HG03095 (cell line): ENCODE results near the gene SCAMP3.

ENCODE experiments used
- ATAC-seq: cut with Tn5 transposase; IDR thresholded peaks from one replicate; pipeline ENCODE4 v1.9.1; 2021; ENCODE audit warnings: moderate library complexity; ENCODE audit not compliant: unreplicated experiment

SCAMP3 gene

DNA sequence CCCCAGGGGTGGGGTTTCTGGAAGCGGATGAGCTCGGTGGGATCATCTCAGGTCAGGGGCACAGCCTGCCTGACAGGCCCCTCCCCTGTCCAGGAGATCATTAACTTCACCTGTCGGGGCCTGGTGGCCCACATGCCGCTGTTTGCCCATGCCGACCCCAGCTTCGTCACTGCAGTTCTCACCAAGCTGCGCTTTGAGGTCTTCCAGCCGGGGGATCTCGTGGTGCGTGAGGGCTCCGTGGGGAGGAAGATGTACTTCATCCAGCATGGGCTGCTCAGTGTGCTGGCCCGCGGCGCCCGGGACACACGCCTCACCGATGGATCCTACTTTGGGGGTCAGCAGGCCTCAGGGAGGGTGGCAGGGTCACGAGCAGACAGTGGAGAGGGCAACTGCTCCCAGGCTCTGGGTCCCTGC lies 23.5 kb upstream of the SCAMP3 start:
- no peak for ATAC-seq

DNA sequence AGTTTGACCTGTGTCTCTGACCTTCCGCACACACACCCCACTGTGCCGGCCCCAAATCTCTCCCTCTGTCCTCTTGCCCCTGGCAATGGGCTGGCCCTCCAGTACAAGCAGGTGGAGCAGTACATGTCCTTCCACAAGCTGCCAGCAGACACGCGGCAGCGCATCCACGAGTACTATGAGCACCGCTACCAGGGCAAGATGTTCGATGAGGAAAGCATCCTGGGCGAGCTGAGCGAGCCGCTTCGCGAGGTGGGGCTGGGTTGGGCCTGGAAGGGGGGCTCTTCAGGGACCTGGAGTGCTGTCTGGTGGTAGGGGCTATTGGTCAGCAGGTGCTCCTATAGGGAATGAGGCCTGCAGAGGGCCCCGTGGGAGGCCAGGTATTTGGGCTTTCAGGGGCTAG lies 22.9 kb upstream of the SCAMP3 start:
- no peak for ATAC-seq

DNA sequence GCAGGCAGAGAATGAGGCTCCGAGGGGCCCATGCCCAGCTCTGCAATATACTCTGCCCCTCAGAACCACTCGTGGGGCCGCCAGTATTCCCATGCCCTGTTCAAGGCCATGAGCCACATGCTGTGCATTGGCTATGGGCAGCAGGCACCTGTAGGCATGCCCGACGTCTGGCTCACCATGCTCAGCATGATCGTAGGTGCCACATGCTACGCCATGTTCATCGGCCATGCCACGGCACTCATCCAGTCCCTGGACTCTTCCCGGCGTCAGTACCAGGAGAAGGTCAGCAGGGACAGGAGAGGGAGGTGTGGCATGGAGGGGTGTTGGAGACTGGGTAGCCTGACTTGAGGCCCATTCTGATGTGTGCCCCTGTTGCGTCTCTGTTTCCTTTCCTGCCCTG lies 22.3 kb upstream of the SCAMP3 start:
- no peak for ATAC-seq

DNA sequence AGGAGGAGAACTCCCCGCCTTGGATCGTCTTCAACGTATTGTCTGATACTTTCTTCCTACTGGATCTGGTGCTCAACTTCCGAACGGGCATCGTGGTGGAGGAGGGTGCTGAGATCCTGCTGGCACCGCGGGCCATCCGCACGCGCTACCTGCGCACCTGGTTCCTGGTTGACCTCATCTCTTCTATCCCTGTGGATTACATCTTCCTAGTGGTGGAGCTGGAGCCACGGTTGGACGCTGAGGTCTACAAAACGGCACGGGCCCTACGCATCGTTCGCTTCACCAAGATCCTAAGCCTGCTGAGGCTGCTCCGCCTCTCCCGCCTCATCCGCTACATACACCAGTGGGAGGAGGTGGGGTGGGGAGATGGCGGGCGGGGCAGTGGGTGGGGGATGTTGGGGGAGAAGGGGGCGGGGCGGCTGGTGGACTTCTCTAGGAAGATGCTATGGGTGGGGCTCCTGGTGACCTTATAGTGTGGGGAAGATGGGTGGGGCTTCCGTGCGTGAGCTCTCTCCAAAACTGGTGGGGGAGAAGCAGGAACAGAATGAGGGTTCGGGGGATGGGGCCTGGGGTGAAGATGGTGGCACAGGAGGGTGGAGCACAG lies 20.4 kb upstream of the SCAMP3 start:
- no peak for ATAC-seq

DNA sequence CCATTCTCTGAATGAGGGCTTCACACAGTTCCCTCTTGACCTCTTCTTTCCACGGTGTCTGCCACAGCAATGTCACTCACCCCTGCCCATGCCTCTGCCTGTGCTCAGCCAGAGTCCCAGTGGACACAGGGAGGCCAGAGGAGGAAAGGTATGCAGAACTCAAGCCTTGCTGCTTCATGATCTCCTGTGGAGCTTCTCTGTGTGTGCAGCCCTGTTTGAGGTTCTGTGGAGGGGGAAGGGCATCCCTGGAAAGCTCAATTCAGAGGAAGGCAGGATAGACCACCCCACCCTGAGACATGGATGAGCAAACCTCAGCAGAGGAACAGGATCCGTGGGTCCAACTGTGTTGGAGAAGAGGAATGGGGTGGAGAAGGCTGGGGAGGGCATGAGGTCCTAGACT lies 17.1 kb upstream of the SCAMP3 start:
- ATAC-seq, result no peak

DNA sequence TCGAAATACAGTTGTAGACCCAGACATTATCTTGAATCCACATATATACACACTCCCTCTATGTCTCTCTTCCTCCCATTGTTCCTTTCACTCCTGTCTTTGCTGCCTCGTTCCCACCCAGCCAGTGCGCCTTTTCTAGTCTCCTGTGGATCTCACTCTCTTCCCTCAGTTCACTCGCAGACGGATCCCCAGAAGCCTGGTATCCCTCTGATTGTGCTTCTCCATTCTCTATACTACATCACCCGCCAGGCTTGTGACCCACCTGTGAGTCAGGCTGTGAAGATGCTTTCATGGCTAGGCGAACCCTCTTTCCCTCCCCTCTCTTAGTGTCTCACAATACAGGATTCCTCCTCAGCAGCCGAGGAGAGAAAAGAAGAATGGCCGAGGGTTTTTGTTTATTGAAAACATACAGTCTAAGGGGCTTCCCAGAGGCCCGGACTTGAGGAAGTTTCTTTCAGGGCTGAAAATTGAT lies 16.6 kb upstream of the SCAMP3 start:
- ATAC-seq, result no peak

DNA sequence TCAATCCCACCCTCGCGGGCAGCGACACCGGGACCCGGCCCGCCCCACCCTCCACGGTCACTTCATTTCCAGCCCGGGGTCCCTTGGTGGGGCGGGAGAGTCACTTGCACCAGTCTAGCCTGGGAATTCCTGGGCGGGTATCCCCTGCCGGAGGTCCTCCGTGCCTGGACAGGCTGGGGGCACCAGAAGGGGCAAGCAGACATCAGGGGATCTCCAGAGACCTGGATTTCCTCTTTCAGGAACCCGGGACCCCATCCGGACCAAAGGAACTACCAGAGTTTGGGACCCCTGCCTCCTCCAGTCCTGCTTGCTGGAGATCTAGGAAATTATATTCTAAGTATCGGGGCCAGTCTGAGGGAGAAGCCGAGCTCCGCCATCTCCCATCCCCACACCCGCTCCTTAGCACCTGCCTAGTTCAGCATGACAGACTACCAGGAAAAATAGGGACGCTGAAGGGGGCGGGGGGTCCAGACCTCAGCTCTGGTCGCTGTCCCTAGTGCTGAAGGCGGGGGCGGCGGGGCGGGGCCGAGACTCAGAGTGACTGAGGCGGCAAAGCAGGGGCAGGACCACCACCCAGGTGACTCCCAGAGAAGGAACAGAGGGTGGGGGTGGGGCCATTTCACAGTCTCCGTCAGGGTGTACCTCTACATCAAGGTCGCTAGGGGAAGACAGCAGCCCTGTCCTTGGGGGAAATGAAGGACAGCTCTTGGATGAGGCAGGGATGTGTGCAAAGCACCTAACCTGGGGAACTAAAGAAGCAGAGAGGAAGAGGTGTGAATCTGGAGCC lies 15.9 kb upstream of the SCAMP3 start:
- ATAC-seq, result no peak

DNA sequence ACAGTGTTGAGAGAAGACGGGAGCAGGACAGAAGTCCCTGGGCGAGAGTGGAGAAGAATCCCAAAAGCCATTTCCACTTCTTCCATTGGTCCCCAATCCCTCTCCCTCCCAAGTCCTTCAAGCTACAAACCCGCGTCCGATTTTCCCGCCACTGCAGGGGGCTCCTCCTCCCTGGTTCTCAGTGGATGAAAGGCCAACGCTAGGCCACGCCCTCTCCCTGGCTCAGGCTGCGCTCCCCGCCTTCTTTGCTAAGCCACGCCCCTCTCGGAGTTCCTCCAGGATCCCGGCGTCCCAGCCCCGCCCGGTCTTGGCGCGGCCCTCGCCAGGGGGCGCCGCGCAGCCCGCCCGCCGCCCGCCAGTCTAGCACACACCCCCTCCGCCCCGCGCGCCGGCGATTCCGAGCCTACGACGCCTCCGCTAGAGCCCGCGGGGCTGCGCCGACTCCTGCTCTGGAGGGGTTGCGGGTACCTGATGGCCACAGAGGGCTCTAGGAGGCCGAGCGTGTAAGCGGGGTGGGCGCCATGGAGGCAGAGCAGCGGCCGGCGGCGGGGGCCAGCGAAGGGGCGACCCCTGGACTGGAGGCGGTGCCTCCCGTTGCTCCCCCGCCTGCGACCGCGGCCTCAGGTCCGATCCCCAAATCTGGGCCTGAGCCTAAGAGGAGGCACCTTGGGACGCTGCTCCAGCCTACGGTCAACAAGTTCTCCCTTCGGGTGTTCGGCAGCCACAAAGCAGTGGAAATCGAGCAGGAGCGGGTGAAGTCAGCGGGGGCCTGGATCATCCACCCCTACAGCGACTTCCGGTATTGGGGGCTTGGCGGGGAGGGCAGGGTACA lies 15.1 kb upstream of the SCAMP3 start, which contains the start of gene HCN3:
HCN3 (plus strand) TSS at position 394 of the 832 bp plus-strand sequence; CDS start at position 522, 128 bp downstream.
- peak; percentile 59 for ATAC-seq

DNA sequence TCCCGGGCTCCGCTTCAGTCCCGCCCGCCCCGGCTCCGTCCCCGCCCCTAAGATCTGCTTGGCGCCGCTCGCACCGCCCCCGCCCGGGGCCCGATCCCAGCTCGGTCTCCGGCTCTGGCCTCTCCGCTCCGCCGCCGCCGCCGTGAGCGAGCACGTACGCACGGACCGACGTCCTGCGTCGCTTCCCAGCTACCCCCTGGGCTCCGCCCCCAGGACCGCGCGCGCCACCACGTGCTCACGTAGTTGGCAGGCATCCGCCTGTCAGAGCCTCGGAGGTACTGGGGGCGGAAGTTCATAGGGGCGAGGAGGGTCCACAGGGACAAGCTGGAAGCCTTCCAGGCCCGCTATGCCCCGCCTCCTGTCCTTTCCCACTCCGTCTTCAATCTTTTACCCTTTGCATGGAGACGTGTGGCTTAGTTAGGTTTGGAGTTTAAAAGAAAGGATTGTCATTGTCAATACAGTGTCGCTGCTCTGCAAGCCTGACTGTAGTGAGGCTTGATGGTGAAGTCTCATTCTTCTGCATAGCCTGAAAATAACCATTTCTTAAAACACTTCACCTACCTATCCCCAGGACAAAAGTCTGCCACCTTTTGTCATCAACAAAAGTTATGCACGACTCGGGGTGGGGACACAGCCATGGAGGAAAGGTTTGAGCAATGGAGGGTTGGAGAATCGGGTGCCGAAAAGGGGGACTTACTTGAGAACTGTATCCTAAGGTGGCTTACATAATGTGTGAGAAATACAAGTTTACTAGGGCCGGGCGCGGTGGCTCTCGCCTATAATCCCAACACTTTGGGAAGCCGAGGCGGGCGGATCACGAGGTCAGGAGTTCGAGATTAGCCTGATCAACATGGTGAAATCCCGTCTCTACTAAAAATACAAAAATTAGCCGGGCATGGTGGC lies 11.4 kb upstream of the SCAMP3 start, which contains the start of gene CLK2:
CLK2 (minus strand) TSS at position 162 of the 903 bp plus-strand sequence. CDS start 2,527 bp downstream, outside the sequence.
- peak; percentile 74 for ATAC-seq

DNA sequence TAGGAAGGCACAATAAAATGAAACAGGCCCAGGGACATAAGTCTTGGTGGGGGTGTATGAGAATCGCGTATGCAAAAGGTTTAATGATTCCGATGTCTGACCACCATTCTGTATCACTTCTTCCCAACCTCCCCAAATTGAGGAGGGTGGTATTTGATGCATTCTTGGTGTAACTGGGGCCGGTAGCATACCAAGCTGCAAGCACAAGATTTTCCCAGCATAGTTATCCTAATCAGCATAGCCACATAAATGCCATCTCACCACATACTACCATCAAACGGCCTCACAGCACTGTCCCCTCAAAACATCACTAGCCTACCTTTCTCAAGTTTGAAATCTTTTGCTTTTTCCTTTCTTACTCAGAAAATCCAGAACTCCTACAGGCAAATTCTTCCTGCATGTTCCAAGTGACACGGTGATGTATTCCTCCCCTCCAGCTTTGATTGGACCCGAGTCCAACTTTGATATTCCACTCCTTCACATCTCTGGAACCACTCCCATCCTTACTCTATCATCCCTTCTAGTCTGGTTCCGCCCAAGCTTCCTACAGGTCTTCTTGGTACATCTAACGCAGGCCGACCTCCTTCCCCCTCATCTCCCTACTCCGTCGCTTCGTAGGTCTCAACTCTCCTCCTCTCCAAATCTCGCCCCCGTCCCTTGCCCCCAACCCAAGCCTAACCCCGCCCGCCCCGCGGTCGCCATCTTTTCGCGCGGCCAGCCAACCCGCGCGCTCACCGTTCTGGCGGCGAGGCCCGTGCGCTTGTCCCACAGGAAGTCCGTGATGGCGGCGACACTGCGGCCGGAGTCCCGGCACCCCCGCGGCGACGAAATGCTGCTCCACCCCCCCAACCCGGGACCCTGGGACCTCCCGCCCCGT lies 10.5 kb upstream of the SCAMP3 start:
- peak; percentile 38 for ATAC-seq

DNA sequence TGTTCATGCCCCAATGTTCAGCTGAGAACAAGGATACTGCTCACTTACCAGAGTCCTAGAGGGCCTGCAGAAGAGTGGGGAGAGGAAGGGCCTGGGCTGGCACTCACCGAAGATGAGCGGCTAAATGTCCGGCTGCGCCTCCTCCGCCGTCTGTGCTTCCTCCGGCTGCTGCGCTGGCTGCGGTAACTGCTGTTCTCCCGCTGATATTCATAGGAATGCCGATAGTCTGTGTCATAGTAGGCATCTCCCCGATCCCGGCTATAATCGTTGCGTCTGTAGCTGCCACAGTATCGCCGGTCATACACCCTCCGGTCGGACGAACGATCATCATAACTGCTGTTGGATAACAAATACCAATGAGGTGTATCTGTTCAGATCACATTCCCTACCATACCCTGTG lies 7.2 kb upstream of the SCAMP3 start:
- no peak for ATAC-seq

DNA sequence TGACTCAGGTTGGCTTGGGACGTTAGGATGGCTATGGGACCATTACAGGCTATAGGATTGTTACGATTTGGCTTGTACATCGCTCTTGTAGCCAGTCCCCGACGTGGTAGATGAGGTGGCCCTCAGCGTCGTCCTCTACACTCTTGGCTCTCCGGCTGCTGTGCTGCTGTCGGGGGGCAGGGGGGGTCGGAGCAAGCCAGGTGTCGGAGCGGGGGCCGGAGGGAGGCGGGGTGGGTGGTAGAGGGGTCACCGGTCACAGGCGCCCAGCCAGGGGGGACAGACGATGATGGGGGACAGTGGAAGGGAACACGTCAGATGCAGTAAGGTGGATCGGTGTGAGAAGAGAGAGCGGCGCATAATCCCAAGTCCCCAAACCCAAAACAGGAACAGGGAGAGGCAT lies 6.5 kb upstream of the SCAMP3 start:
- ATAC-seq, result no peak

DNA sequence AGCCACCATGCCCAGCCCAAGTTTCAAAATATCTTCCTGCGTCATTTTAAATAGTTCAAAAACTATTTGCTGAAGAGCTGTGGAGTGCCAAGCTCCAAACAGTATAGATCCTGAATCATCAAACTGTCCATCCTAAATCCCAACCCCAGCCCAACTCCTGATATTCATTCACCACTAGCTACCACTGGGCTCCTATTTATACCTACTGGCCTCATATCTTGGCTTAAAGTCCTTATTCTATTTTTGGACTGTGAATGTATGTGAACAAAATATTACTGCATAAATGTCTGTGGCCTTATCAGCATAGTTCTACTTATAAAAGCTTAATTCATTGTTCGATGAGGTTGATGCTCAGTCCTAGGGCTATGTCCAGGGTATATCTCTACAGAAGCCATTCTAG lies 5.2 kb upstream of the SCAMP3 start:
- no peak for ATAC-seq

DNA sequence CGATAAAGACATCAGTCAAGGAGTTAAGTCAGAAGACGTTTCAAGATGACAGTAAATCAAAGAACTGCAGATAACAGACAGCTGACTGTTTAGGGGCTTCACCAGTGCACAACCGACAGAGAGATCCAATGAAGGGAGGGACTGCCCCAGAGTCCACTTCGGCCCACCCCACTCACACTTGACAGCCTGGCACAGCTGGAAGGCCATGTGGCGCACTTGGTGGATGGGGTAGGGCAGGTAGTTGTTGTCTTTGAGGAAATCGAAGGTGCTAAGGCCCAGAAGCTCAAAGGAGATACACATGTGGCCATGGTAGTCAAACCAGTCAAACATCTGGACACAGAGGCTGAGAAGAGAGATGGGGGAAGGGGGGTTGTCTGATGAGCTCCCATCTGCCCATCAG lies 4.4 kb upstream of the SCAMP3 start:
- ATAC-seq, result no peak

DNA sequence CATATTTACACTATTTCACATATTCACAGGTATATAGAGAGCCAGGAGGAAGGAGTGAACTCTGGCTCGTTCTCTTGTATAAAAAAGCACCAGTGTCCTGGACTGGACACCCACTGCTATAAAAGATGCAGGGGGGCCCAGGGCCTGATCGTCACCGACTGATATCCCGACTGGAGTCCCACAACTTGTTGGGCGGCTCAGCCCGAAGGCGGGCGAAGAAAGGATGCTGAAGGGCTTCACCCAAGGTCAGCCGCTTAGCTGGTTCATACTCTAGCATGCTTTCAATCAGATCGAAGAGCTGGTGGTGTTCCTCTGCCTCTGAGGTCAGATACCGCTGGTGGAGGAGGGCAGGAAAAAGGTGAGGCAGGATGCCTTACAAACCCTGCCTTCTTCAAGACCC lies 907 bp upstream of the SCAMP3 start:
- no peak for ATAC-seq

DNA sequence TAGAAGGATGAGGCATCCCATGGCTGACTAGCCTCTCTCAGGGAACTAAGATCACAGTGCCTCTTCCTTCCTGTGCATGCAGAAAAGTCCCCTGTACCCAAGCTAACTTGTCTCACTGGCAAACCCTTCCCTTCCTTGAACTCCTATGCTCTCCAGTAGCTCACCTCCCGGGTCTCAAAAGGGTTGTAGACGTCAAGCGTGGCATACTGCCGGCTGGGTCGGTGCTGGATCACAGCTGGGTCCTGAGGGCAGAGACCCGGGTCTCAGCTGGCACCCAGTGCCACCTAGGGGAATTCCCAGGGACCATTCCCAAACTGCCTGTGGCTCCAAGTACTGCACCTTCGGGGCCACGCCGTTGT lies 688 bp downstream of the SCAMP3 start:
- no peak for ATAC-seq

DNA sequence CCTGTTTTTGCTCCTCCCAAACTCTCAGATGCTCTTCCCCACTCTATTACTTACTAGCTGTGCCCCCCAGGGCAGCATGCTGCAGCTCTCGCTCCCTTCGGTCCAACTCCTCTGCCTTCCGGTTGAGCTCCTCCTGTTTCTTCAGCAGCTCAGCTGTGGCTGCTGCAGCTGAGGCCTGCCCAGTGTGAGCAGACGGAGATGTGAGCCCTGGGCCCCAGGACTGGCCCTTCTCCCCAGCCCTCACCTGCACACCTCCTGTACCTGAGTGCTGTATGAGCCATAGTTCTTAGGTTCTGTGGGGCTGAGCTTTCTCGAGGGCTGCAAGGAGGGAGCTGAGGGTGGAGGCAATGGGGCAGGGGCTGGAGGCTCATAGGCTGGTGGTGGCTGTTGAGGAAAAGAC lies 1.9 kb downstream of the SCAMP3 start:
- ATAC-seq, result no peak

DNA sequence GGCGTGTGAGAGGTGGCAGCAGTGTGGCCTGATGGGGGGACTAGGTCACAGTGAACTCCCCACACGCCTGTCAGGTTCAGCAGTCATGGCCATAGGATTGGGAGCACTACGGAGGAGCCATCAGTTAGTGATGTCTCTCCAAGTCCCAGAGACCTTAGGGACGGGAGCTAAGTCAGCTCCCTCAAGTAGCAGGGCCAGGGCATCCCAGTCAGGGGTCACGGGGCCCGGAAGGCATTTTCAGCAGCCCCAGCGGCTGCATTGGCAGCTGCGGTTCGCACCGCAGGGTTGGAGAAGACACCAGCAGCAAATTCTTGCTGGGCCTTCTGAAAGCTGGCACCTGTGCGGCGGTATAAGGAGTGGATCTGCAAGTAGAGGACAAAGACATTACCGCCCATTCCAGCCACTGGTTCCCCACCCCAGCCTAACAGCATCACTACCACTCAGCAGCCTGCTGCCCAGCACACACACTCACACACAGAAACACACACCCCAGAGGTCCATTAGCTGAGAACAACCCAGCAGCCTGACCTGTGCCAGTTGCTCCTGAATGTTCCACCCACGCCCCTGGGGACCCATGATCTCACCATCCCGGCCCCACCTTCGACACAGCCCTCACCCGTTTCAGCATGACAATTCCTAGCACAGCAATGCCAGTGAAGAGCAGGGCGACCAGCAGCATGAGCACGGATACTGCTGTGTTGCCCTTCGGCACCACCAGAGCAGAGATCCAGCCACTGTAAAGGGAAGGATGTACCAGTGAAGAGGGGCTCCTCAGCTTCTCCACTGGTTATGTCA lies 5.9 kb downstream of the SCAMP3 start:
- no peak for ATAC-seq
